SK-N-MC (cell line): ENCODE measurements around the gene PLCD1.

Source experiments
- EZH2 ChIP-seq: fragments of 200-600 bp; sonication (generic); IDR thresholded peaks from one replicate; pipeline ENCODE4 v1.6.1; 2017; ENCODE audit warnings: antibody characterized with exemption
- POLR2AphosphoS5 ChIP-seq: IDR thresholded peaks from 2 replicates; pipeline ENCODE4 v1.6.1; 2012; ENCODE audit warnings: mild to moderate bottlenecking, low read depth, low read length, borderline replicate concordance

DNA sequence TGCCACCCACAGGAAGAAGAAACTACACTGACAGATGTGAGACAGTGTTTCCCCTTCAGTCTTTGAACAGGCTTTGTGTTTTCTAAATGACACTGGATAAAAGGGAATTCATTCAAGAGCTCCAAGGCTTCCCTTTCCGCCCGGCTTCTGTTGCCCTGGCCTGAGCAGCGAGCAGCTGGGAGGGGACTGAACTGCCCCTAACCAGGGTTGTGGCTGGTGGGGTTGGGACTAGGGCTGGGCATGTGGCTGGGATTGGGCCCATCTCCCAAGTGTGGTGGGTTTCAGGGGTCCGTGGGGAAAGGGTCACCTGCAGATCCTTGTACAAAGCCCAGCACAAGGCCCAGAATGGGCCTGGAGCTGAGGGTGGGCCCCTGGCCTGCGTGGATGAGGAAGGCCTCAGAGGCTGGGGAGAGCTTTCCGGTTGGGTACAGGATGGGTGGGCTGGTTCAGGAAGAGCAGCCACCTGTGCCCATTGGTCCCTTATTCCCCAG lies 28.4 kb downstream of the PLCD1 start:
- TF ChIP-seq POLR2AphosphoS5 (no peak), EZH2 (no peak)
